ENCODE results near the gene GPR65. TPM values are rescaled to one million over a fixed set of nuclear protein-coding genes. Genes with fewer than 3 reads are reported as not detected.

Gene GPR65
- total and polyA plus RNA-seq, 4 donors: 2.1 to 8.1 (median 4.0) TPM

- 42 to 75% methylated on average over 2 of the region's 2 CpGs for WGBS, 2 donors
- no peak overlapping the region for H3K27ac ChIP-seq (ENCODE audit: low read depth in 1 of 2, low read length in 1 of 2)
These were observed 22.0 kb downstream of the GPR65 start for GRCh38 chr14:88026890-88027289.

GRCh38 chr14:88029500-88029899, 24.6 kb downstream of the GPR65 start:
- 75 to 96% methylated on average over 2 of the region's 2 CpGs for WGBS, 2 donors
- H3K4me3 ChIP-seq: no peak overlapping the region
- TF ChIP-seq, protein P1, sequence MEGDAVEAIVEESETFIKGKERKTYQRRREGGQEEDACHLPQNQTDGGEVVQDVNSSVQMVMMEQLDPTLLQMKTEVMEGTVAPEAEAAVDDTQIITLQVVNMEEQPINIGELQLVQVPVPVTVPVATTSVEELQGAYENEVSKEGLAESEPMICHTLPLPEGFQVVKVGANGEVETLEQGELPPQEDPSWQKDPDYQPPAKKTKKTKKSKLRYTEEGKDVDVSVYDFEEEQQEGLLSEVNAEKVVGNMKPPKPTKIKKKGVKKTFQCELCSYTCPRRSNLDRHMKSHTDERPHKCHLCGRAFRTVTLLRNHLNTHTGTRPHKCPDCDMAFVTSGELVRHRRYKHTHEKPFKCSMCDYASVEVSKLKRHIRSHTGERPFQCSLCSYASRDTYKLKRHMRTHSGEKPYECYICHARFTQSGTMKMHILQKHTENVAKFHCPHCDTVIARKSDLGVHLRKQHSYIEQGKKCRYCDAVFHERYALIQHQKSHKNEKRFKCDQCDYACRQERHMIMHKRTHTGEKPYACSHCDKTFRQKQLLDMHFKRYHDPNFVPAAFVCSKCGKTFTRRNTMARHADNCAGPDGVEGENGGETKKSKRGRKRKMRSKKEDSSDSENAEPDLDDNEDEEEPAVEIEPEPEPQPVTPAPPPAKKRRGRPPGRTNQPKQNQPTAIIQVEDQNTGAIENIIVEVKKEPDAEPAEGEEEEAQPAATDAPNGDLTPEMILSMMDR (IDR thresholded peaks at IDR 0.05; ENCODE audit: control extremely low read depth, extremely low read depth): no peak
- no peak for ATAC-seq (ENCODE audit: insufficient read depth, low FRiP score)
- no peaks in the 10 kb centered on the region for H3K9me3 ChIP-seq (ENCODE audit: control insufficient read depth in 4 of 4, insufficient read depth in 3 of 4, low read length in 3 of 4)
- DNase-seq: no peak
- H3K4me1 ChIP-seq (ENCODE audit: control insufficient read depth in 5 of 5, insufficient read depth in 5 of 5, low read length in 5 of 5): no peaks in the 10 kb centered on the region
- H3K9ac ChIP-seq (ENCODE audit: insufficient read depth in 1 of 2, low read length in 2 of 2): no peak overlapping the region
- no peak overlapping the region for H3K27ac ChIP-seq (ENCODE audit: low read depth in 1 of 2, low read length in 1 of 2)
- no peaks in the 10 kb centered on the region for H3K36me3 ChIP-seq (ENCODE audit: control insufficient read depth in 4 of 4, insufficient read depth in 4 of 4, low read length in 4 of 4)
- H3K27me3 ChIP-seq (ENCODE audit: control insufficient read depth in 3 of 3, insufficient read depth in 3 of 3, low read length in 2 of 3): no peaks in the 10 kb centered on the region

More at GRCh38 chr14:88026890-88027289, 22.0 kb downstream of the GPR65 start:
- Histone ChIP-seq H3K4me3 (no peak overlapping the region), H3K36me3 (ENCODE audit: control insufficient read depth in 4 of 4, insufficient read depth in 4 of 4, low read length in 4 of 4) (no peaks in the 10 kb centered on the region), H3K9me3 (ENCODE audit: control insufficient read depth in 4 of 4, insufficient read depth in 3 of 4, low read length in 3 of 4) (no peaks in the 10 kb centered on the region), H3K27me3 (ENCODE audit: control insufficient read depth in 3 of 3, insufficient read depth in 3 of 3, low read length in 2 of 3) (no peaks in the 10 kb centered on the region), H3K4me1 (ENCODE audit: control insufficient read depth in 5 of 5, insufficient read depth in 5 of 5, low read length in 5 of 5) (peaks cover 0 to 1% (median 0%) of the 10 kb centered on the region in 5 donors), H3K9ac (ENCODE audit: insufficient read depth in 1 of 2, low read length in 2 of 2) (no peak overlapping the region)
- TF ChIP-seq, protein P1 (IDR thresholded peaks at IDR 0.05; ENCODE audit: control extremely low read depth, extremely low read depth): no peak
- DNase-seq: no peak
- ATAC-seq (ENCODE audit: insufficient read depth, low FRiP score): no peak

DNA sequence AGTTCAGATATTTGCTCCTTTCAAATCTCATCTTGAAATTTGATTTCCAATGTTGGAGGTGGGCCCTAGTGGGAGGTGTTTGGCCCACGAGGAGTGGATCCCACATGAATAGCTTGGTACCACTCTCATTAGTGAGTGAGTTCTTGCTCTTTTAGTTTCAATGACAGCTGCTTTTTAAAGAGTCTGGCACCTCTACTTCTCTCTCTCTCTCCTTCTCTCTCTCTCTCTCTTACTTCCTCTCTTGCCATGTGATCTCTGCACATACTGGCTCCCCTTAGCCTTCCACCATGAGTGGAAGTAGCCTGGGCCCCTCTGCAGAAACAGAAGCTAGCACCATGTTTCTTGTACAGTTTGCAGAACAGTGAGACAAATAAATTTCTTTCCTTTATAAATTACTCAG, 25.1 kb downstream of the GPR65 start:
- DNase-seq (no peak), ATAC-seq (ENCODE audit: insufficient read depth, low FRiP score) (no peak)
- Histone ChIP-seq H3K4me1 (ENCODE audit: control insufficient read depth in 5 of 5, insufficient read depth in 5 of 5, low read length in 5 of 5) (no peaks in the 10 kb centered on the region), H3K27me3 (ENCODE audit: control insufficient read depth in 3 of 3, insufficient read depth in 3 of 3, low read length in 2 of 3) (no peaks in the 10 kb centered on the region), H3K36me3 (ENCODE audit: control insufficient read depth in 4 of 4, insufficient read depth in 4 of 4, low read length in 4 of 4) (no peaks in the 10 kb centered on the region), H3K9ac (ENCODE audit: insufficient read depth in 1 of 2, low read length in 2 of 2) (no peak overlapping the region), H3K9me3 (ENCODE audit: control insufficient read depth in 4 of 4, insufficient read depth in 3 of 4, low read length in 3 of 4) (no peaks in the 10 kb centered on the region), H3K4me3 (no peak overlapping the region), H3K27ac (ENCODE audit: low read depth in 1 of 2, low read length in 1 of 2) (no peak overlapping the region)
- 62 to 67% methylated on average over 1 of the region's 1 CpG for WGBS, 2 donors
- TF ChIP-seq, protein P1 (IDR thresholded peaks at IDR 0.05; ENCODE audit: control extremely low read depth, extremely low read depth): no peak

- no peak overlapping the region for H3K27ac ChIP-seq (ENCODE audit: low read depth in 1 of 2, low read length in 1 of 2)
- H3K36me3 ChIP-seq (ENCODE audit: control insufficient read depth in 4 of 4, insufficient read depth in 4 of 4, low read length in 4 of 4): no peaks in the 10 kb centered on the region
- H3K9me3 ChIP-seq (ENCODE audit: control insufficient read depth in 4 of 4, insufficient read depth in 3 of 4, low read length in 3 of 4): no peaks in the 10 kb centered on the region
- DNase-seq: no peak
- no peaks in the 10 kb centered on the region for H3K4me1 ChIP-seq (ENCODE audit: control insufficient read depth in 5 of 5, insufficient read depth in 5 of 5, low read length in 5 of 5)
- H3K4me3 ChIP-seq: no peak overlapping the region
- no peak overlapping the region for H3K9ac ChIP-seq (ENCODE audit: insufficient read depth in 1 of 2, low read length in 2 of 2)
- TF ChIP-seq, protein P1 (IDR thresholded peaks at IDR 0.05; ENCODE audit: control extremely low read depth, extremely low read depth): no peak
- H3K27me3 ChIP-seq (ENCODE audit: control insufficient read depth in 3 of 3, insufficient read depth in 3 of 3, low read length in 2 of 3): no peaks in the 10 kb centered on the region
- 73 to 89% methylated on average over 1 of the region's 1 CpG for WGBS, 2 donors
- no peak for ATAC-seq (ENCODE audit: insufficient read depth, low FRiP score)
These were observed 26.0 kb downstream of the GPR65 start for GRCh38 chr14:88030892-88031291.

Measured in lung (tissue), 12 donors.